Prostate gland (tissue), 2 donors: ENCODE results near the gene SELENOH. TPM values are rescaled to one million over a fixed set of nuclear protein-coding genes. Genes with fewer than 3 reads are reported as not detected.
"Not testable (repeated sequence)": the region's sequence is repeated elsewhere in the genome, so short reads cannot be mapped to it uniquely, and the experiment has no call there.

Source experiments
- DNase-seq: peaks from one replicate; pipeline ENCODE4 v3.0.0-alpha.2; 2019; ENCODE audit warnings: low spot score
- H3K27ac ChIP-seq, 2 donors: fragments of 200-600 bp; sonication (generic); 2 replicates each; pipeline ENCODE4 v1.5.1; 2017 to 2019
- H3K27me3 ChIP-seq: fragments of 200-600 bp; sonication (generic); replicated peaks from 2 replicates; pipeline ENCODE4 v1.5.1; 2019; ENCODE audit not compliant: insufficient read depth
- H3K36me3 ChIP-seq, 2 donors: fragments of 200-600 bp; sonication (generic); 1 replicate in 1 of 2; 2 replicates in 1 of 2; pipeline versions ENCODE4 v1.5.1 to v1.8.1; 2017 to 2019
- H3K4me1 ChIP-seq: fragments of 200-600 bp; sonication (generic); replicated peaks from 2 replicates; pipeline ENCODE4 v1.5.1; 2019
- H3K4me3 ChIP-seq, 2 donors: fragments of 200-600 bp; sonication (generic); 2 replicates each; pipeline ENCODE4 v1.5.1; 2017 to 2019
- H3K9me3 ChIP-seq: fragments of 200-600 bp; sonication (generic); 2 replicates; pipeline ENCODE4 v1.5.1; 2017
- CTCF ChIP-seq, 4 experiments: fragments of 200-600 bp in 2 of 4; fragments of 450-650 bp in 2 of 4; sonication (generic) in 2 of 4; IDR thresholded peaks; 1 replicate in 3 of 4; 2 replicates in 1 of 4; pipeline ENCODE4 v1.5.1; 2016 to 2019; ENCODE audit warnings: antibody characterized with exemption in 4 of 4, mild to moderate bottlenecking in 2 of 4, moderate library complexity in 2 of 4
- POLR2A ChIP-seq: fragments of 450-650 bp; IDR thresholded peaks from one replicate; pipeline ENCODE4 v1.6.1; 2016; ENCODE audit warnings: antibody characterized with exemption, mild to moderate bottlenecking
- POLR2AphosphoS5 ChIP-seq: sonication (generic); formaldehyde crosslinking; IDR thresholded peaks from one replicate; pipeline ENCODE4 v1.6.1; 2017; ENCODE audit warnings: antibody characterized with exemption
- WGBS: methylation state at CpG from one replicate; pipeline ENCODE4 v1.1.5; 2018; 5-methylcytosine and 5-hydroxymethylcytosine counted together
- intact Hi-C: fragments of 100-400 bp; cut with DNase I; formaldehyde crosslinking; loops from one replicate; pipeline ENCODE4 v1.14.2; 2022
- total RNA-seq, 2 donors: library from RNA; depleted of rRNA; stranded (reverse); fragments of >200 nt; gene quantifications; one replicate each; pipeline ENCODE4 v1.1.0, GENCODE V29; 2016

The SELENOH gene
- total RNA-seq, 2 donors from 2014 or later = 181 to 334 TPM

DNA sequence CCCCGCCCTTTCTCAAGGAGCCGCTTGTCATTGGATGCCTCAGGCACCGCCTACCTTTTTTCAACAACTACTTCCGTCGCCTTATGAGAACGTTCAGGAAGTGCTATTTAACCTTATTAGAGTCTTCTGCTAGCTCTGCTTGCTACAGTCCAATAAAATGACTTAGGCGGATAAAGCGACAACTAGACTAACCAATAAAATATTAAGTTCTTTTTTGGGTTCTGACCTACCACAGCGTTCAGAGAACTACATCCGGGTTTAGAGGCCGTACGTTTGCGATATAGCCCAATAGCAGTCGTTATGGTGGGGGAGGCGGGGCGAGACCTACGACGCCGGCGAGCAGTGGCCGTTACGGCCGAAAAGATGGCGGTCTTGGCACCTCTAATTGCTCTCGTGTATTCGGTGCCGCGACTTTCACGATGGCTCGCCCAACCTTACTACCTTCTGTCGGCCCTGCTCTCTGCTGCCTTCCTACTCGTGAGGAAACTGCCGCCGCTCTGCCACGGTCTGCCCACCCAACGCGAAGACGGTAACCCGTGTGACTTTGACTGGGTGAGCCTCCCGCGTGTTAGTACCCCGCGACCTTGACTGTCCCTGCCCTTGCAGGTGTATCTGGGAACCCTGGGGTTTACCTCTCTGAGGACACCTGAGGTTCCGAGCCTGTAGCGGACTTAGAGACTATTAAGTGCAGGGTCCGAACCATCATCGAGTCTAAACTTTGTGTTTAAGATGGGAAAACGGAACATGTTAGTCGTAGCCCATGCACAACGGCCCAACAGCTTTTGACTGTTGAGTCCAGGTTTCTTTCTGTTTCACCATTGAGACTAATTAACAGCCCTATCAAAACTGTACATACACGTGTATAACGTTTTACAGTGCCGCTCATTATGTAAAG lies 28.8 kb upstream of the SELENOH start, which contains the start of gene TMX2:
TSS of gene TMX2 (plus strand) at position 338 of the 895 bp plus-strand sequence. CDS start at position 364, 26 bp downstream.
- peak; percentile 95 for DNase-seq
- Histone ChIP-seq H3K27ac (peak within 1 kb of the TSS; percentile 89 to 93), H3K4me3 (peak within 1 kb of the TSS; percentile 81 to 96), H3K27me3 (no peaks in the 10 kb centered on the region), H3K4me1 (peaks cover 2% of the 10 kb centered on the region), H3K36me3 (no peaks in the 10 kb centered on the region), H3K9me3 (no peaks in the 10 kb centered on the region)
- intact Hi-C loops = loop anchor here (2.0 to 5.0 kb wide), 2 partner anchors 28 to 45 kb away; partner anchors contain the start of genes SELENOH and ZDHHC5
- no peak for TF ChIP-seq POLR2A
- peak; percentile 93 for TF ChIP-seq POLR2AphosphoS5
- under 1% methylated on average over 52 of the region's 53 CpGs for WGBS

DNA sequence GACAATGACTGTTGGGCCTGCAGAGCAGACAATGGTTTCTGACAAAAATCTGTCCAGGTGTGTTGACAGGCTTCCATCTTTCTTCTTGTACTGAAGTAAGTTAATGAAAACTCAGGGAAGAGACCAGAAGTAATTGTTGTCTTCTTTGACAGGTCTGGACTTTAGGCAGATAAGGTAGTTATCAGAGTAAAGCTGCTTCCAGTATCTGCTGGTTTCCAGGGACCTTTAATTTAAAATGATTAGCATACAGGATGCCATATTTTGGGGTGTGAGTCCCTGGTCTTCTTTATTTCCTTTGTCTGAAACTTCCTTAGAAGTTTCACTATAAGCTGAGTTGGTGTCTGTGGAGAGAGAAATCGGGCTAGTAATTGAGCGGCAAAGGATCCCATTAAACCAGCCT lies 27.5 kb upstream of the SELENOH start:
- TF ChIP-seq POLR2AphosphoS5 (no peak), CTCF (IDR thresholded peaks at IDR 0.05) (no peak), POLR2A (no peak)
- Histone ChIP-seq H3K36me3 (no peaks in the 10 kb centered on the region), H3K4me3 (peak overlapping the region; percentile 81 to 96)

GRCh38 chr11:57716726-57717125 lies 24.6 kb upstream of the SELENOH start:
- H3K27ac ChIP-seq, H3K4me1 ChIP-seq, H3K9me3 ChIP-seq, H3K36me3 ChIP-seq, H3K27me3 ChIP-seq, H3K4me3 ChIP-seq, DNase-seq, intact Hi-C loops: not testable (repeated sequence)
- 97% methylated on average over 26 of the region's 34 CpGs for WGBS

More for the DNA sequence above, 27.5 kb upstream of the SELENOH start:
- WGBS = 92% methylated on average over 2 of the region's 2 CpGs
- DNase-seq = no peak
- intact Hi-C loops = loop anchor here (2.0 to 5.0 kb wide), 2 partner anchors 27 to 47 kb away; partner anchors contain the start of genes SELENOH and ZDHHC5
- Histone ChIP-seq H3K27me3 (no peaks in the 10 kb centered on the region), H3K9me3 (no peaks in the 10 kb centered on the region), H3K27ac (no peak overlapping the region), H3K4me1 (peaks cover 2% of the 10 kb centered on the region)

GRCh38 chr11:57727185-57727584 lies 14.1 kb upstream of the SELENOH start:
- H3K36me3 ChIP-seq = no peaks in the 10 kb centered on the region
- 35% methylated on average over 2 of the region's 2 CpGs for WGBS
- no peak overlapping the region for H3K27ac ChIP-seq
- TF ChIP-seq POLR2A = no peak
- no peak for TF ChIP-seq CTCF (IDR thresholded peaks at IDR 0.05)
- no peak for TF ChIP-seq POLR2AphosphoS5
- H3K9me3 ChIP-seq = no peaks in the 10 kb centered on the region
- no peak overlapping the region for H3K4me3 ChIP-seq
- intact Hi-C loops = no loop called here
- no peaks in the 10 kb centered on the region for H3K4me1 ChIP-seq
- no peak for DNase-seq
- H3K27me3 ChIP-seq = no peaks in the 10 kb centered on the region

- intact Hi-C loops = no loop called here
- no peaks in the 10 kb centered on the region for H3K27me3 ChIP-seq
- no peak overlapping the region for H3K27ac ChIP-seq
- H3K36me3 ChIP-seq = no peaks in the 10 kb centered on the region
- TF ChIP-seq CTCF (IDR thresholded peaks at IDR 0.05) = no peak
- no peak for TF ChIP-seq POLR2AphosphoS5
- TF ChIP-seq POLR2A = no peak
- H3K4me1 ChIP-seq = no peaks in the 10 kb centered on the region
- WGBS = 87% methylated on average over 7 of the region's 7 CpGs
- no peak overlapping the region for H3K4me3 ChIP-seq
- H3K9me3 ChIP-seq = no peaks in the 10 kb centered on the region
- no peak for DNase-seq
Measured at GRCh38 chr11:57728829-57729228, 12.5 kb upstream of the SELENOH start.
